GM10266 (cell line): ENCODE results near the gene CDO1.

Experiments
- DNase-seq: peaks from one replicate; pipeline ENCODE4 v3.0.0; 2012; ENCODE audit errors: extremely low spot score
- CTCF ChIP-seq: IDR thresholded peaks from 2 replicates; pipeline ENCODE4 v1.5.1; 2012; ENCODE audit warnings: mild to moderate bottlenecking, low read depth; ENCODE audit not compliant: control insufficient read depth, insufficient read depth; ENCODE audit errors: missing control alignments

Gene CDO1

GRCh38 chr5:115854139-115854538 lies 37.7 kb upstream of the CDO1 start:
- no peak for DNase-seq
- no peak for TF ChIP-seq CTCF

- DNase-seq, result no peak
- no peak for TF ChIP-seq CTCF
These were observed 34.4 kb upstream of the CDO1 start for GRCh38 chr5:115850744-115851416.

- no peak for DNase-seq
- no peak for TF ChIP-seq CTCF
These were observed 32.9 kb upstream of the CDO1 start for GRCh38 chr5:115849258-115849798.

GRCh38 chr5:115847290-115847689 lies 30.8 kb upstream of the CDO1 start:
- no peak for DNase-seq
- no peak for TF ChIP-seq CTCF

GRCh38 chr5:115844321-115844817 lies 27.9 kb upstream of the CDO1 start:
- no peak for TF ChIP-seq CTCF

GRCh38 chr5:115843444-115844130 lies 27.1 kb upstream of the CDO1 start:
- no peak for DNase-seq
- no peak for TF ChIP-seq CTCF

More at GRCh38 chr5:115844321-115844817, 27.9 kb upstream of the CDO1 start:
- DNase-seq, result no peak

GRCh38 chr5:115842952-115843351 lies 26.5 kb upstream of the CDO1 start:
- no peak for TF ChIP-seq CTCF
- no peak for DNase-seq
